Retinal pigment epithelial cell (primary cell): ENCODE results near the gene DNAJA3.

ENCODE experiments used
- DNase-seq: peaks from one replicate; pipeline ENCODE4 v3.0.0-alpha.2; 2010; ENCODE audit warnings: low read depth
- H3K4me3 ChIP-seq: 2 replicates; pipeline ENCODE4 v1.5.1; 2011; ENCODE audit warnings: mild to moderate bottlenecking, low read length, control low read depth, moderate library complexity
- TF ChIP-seq, protein P1 (sequence below): conservative IDR thresholded peaks from 2 replicates; pipeline ENCODE4 v1.5.1; 2011; ENCODE audit warnings: low read depth, low read length, control low read depth, inconsistent platforms

DNAJA3 gene

DNA sequence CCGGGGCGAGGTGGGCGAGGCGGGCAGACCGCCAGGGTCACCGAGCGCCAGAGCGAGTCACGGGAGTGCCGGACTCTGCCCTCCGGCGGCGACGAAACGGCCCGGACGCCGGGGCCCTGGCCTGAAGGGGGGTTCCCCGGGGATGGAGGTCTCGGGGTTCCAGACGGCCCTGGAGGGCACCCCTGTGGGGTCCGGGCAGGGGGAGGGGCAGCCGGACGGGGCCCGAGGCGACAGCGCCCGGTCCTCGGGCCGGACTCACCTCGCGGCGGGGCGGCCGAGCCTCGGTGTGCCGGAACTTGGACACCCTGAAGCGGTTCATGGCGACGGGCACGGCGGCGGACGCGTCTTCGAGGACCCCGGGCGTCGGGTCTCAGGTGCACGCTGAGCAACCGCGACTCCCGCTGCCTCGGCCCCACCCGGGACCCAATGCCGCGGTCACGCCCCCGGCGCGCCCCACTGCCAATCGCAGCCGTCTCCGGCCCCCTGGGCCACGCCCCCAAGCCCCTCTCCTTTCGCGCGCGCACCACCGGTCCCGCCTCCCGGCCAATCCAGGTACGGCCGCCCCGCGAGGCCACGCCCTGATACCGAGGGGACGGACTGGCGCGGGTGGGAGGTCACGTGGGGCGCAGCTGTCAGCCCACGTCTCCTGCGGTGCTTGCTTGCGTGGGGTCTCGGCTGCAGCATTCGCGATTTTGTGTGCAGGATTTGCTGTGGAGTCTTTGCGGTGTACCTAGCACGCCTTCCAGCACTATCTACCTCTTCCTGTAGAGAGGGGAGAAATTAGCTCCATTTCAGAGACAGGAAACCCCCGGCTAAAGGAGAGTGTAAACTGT is 9.3 kb upstream of the DNAJA3 start, which contains the start of gene CORO7:
TSS of gene CORO7 (minus strand) at position 397 of the 833 bp plus-strand sequence. CDS start at position 319, 78 bp downstream.
- peak within 1 kb of the TSS; percentile 66 for H3K4me3 ChIP-seq
- no peak for DNase-seq
- TF ChIP-seq, protein P1, sequence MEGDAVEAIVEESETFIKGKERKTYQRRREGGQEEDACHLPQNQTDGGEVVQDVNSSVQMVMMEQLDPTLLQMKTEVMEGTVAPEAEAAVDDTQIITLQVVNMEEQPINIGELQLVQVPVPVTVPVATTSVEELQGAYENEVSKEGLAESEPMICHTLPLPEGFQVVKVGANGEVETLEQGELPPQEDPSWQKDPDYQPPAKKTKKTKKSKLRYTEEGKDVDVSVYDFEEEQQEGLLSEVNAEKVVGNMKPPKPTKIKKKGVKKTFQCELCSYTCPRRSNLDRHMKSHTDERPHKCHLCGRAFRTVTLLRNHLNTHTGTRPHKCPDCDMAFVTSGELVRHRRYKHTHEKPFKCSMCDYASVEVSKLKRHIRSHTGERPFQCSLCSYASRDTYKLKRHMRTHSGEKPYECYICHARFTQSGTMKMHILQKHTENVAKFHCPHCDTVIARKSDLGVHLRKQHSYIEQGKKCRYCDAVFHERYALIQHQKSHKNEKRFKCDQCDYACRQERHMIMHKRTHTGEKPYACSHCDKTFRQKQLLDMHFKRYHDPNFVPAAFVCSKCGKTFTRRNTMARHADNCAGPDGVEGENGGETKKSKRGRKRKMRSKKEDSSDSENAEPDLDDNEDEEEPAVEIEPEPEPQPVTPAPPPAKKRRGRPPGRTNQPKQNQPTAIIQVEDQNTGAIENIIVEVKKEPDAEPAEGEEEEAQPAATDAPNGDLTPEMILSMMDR = no peak

DNA sequence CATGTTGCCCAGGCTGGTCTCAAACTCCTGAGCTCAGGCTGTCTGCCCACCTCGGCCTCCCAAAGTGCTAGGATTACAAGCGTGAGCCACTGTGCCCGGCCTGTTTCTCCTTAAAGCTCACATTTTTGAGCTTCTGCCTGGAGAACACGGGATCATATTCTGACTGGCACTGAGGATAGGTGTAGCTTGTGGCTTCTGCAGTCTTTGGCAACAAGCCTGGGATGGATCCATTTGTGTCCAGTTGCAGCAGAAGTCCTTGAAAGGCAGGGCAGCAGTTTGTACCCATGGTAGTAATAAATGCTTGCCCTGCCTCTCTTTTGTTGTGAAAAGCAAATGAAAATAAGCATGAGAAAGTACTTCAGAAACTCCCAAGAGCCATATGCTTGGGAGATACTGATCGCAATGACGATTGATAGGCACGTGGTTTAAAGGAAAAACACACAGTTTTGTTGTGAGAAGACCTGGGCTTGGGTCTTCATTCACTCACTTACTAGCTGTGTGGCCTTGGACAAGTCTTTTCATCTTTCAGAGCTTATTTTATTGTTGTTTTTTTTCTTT is 6.2 kb upstream of the DNAJA3 start:
- DNase-seq = no peak
- H3K4me3 ChIP-seq = no peak overlapping the region
- TF ChIP-seq, protein P1 = no peak

DNA sequence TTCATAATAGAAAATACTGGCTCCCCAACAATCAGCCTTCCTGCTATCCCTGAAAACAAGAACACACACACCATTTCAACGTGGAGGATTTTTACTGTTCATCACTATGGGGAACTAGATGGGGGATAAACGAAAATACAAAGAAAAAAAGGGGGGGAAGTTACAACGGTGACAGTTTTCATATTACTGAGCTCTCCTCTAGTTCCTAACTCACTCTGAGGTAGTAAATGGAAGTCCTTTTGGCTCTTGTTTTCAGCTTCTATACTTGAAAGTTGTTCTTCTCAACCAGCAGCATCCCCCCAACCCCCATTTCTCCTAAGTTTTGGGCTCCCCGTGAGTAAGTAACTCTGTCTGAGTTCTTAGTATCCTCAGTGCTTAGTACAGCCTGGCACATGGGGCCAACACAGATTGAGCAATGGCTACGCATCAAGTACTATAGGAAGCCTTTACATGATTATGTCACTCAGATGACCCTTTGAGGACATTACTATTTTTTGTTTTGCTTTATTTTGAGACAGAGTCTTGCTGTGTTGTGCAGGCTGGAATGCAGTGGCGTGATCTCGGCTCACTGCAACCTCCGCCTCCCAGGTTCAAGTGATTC is 5.1 kb upstream of the DNAJA3 start:
- no peak for DNase-seq
- TF ChIP-seq, protein P1 = no peak
- no peak overlapping the region for H3K4me3 ChIP-seq

DNA sequence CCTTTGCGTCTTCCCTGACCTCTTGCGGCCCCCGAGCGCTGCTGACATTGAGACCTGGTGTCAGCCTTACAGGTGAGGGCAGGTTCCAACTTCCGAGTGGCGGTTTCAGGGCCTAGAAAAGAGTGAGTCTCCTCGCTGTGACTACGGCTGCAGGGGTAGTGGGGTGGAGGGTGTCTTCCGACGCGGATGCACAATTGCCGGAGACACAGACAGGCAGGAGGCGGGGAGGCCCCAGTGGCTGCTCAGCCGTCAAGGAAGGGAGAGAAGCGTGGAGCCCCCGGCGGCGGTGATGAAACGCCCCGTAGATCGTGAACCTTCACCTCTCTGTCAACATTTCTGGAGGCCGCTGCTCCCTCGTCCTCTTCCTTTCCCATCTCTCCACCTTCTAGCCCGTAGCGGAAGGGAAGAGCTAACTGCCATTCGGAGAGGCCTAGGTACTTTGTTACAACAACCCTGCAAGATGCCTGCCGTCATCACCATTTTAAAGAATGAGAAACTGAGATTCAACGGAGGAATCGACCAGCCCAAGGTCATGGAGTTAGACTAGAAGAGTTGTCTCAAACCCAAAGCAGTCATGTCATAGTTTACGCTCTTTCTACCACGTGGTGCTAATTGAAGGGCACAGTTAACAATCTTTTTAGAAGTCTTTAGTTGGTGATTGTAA is 485 bp downstream of the DNAJA3 start:
- TF ChIP-seq, protein P1 = no peak
- DNase-seq = no peak
- peak overlapping the region; percentile 79 for H3K4me3 ChIP-seq

DNA sequence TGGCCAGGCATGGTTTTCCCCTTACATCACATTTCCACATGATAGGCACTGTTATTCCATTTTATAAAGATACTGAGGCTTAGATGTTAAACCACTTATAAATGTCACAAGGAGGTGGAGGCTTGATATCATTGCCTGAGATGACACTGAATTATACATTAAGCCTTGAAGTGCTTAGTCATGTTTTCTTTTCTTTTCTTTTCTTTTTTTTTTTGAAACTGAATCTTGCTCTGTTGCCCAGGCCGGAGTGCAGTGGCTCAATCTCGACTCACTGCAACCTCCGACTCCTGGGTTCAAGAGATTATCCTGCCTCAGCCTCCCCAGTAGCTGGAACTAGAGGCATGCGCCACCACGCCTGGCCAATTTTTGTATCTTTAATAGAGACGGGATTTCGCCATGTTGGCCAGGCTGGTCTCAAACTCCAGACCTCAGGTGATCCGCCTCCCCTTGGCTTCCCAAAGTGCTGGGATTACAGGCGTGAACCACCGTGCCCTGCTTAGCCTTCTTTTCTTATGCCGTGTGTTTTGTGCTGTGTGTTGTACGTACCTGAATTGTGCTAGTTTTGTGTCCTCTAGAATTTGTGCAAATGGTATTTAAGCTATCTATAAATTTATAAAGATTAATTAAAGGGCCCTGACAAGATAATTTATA is 1.2 kb downstream of the DNAJA3 start:
- no peak for DNase-seq
- peak overlapping the region; percentile 79 for H3K4me3 ChIP-seq
- TF ChIP-seq, protein P1 = no peak

DNA sequence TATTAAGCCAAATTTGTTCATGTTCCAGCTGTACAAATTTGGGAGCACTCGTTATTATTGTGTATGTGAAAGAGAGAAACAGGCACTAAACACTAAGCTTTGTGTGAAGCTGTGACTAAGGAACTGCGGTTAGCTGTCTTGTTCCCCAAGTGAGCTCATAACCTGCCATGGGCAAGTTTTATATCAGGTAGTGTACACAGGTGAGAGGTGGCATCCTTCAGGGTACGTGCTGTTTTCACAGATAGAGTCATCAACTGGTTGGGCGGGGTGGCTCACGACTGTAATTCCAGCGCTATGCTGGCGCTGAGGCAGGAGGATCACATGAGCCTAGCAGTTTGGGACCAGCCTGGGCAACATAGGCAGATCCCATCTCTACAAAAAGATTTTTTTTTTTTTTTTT is 2.8 kb downstream of the DNAJA3 start:
- DNase-seq = no peak
- TF ChIP-seq, protein P1 = no peak
- H3K4me3 ChIP-seq = no peak overlapping the region
